CD4-positive, alpha-beta T cell (primary cell): ENCODE measurements around the gene DBH. TPM values are rescaled to one million over a fixed set of nuclear protein-coding genes. Genes with fewer than 3 reads are reported as not detected.

ENCODE experiments used
- ATAC-seq: fragments of 200-7000 bp; cut with Tn5 transposase; one replicate; pipeline ENCODE4 v1.10.0; 2022; ENCODE audit warnings: mild to moderate bottlenecking; ENCODE audit not compliant: poor library complexity
- CTCF ChIA-PET: fragments of 350-600 bp; sonication (Branson Sonifier 250); formaldehyde crosslinking; loops from one replicate; lab custom pipeline; 2021; ENCODE audit warnings: antibody characterized with exemption, inconsistent platforms; lab: Charles Lee
- POLR2A ChIA-PET: fragments of 350-600 bp; sonication (Branson Sonifier 250); formaldehyde crosslinking; loops from one replicate; lab custom pipeline; 2021; ENCODE audit warnings: antibody characterized with exemption, inconsistent platforms; lab: Charles Lee
- DNase-seq, 14 experiments: peaks; one replicate each; pipeline ENCODE4 v3.0.0-alpha.2; 2013 to 2020; ENCODE audit warnings: mixed read lengths in 2 of 14
- H3K27ac ChIP-seq, 2 donors: one replicate each; pipeline versions ENCODE4 v1.5.1 to v1.7.0; 2013; ENCODE audit warnings: low read length in 2 of 2, low read depth in 1 of 2, mild to moderate bottlenecking in 1 of 2
- H3K27me3 ChIP-seq, 2 experiments: 1 replicate in 1 of 2; 2 replicates in 1 of 2; pipeline versions ENCODE4 v1.6.1 to v1.7.0; 2013; ENCODE audit warnings: low read length in 2 of 2, control low read depth in 1 of 2, mild to moderate bottlenecking in 1 of 2, moderate library complexity in 1 of 2; ENCODE audit not compliant: insufficient read depth in 2 of 2, control insufficient read depth in 1 of 2
- H3K36me3 ChIP-seq: one replicate; pipeline ENCODE4 v1.6.1; 2013; ENCODE audit warnings: low read length, control low read depth; ENCODE audit not compliant: insufficient read depth
- H3K4me1 ChIP-seq: one replicate; pipeline ENCODE4 v1.6.1; 2013; ENCODE audit warnings: low read length, control low read depth; ENCODE audit not compliant: insufficient read depth
- H3K4me3 ChIP-seq: one replicate; pipeline ENCODE4 v1.5.1; 2013; ENCODE audit warnings: mild to moderate bottlenecking, low read length, moderate library complexity
- H3K9me3 ChIP-seq, 2 experiments: 1 replicate in 1 of 2; 2 replicates in 1 of 2; pipeline versions ENCODE4 v1.6.1 to v1.7.0; 2013; ENCODE audit warnings: low read length in 2 of 2, mild to moderate bottlenecking in 2 of 2, control low read depth in 1 of 2, moderate library complexity in 1 of 2; ENCODE audit not compliant: control insufficient read depth in 1 of 2, insufficient read depth in 1 of 2
- H3K27ac Mint-ChIP-seq: one replicate; pipeline ENCODE4 v1.8.0; 2020; ENCODE audit warnings: mixed read lengths
- H3K27me3 Mint-ChIP-seq: one replicate; pipeline ENCODE4 v1.8.0; 2021; ENCODE audit warnings: mixed read lengths
- H3K36me3 Mint-ChIP-seq: one replicate; pipeline ENCODE4 v1.8.0; 2021; ENCODE audit warnings: low read depth, mixed read lengths
- H3K4me1 Mint-ChIP-seq: one replicate; pipeline ENCODE4 v1.8.0; 2021; ENCODE audit warnings: low read depth, mixed read lengths
- H3K4me3 Mint-ChIP-seq: one replicate; pipeline ENCODE4 v1.8.0; 2020; ENCODE audit warnings: mild to moderate bottlenecking, mixed read lengths
- H3K9me3 Mint-ChIP-seq: one replicate; pipeline ENCODE4 v1.8.0; 2020; ENCODE audit warnings: mixed read lengths
- CTCF ChIP-seq: fragments of 200-600 bp; IDR thresholded peaks from one replicate; pipeline ENCODE4 v1.8.0; 2022; ENCODE audit warnings: antibody characterized with exemption, mild to moderate bottlenecking
- intact Hi-C, 2 experiments: fragments of 100-400 bp; cut with DNase I in 1 of 2; cut with micrococcal nuclease in 1 of 2; formaldehyde crosslinking; loops; one replicate each; pipeline versions ENCODE4 v1.15.1 to v1.9.0; 2023 to 2025; cut with DNase I, micrococcal nuclease
- total RNA-seq, 174 experiments: library from RNA in 2 of 174; stranded (reverse) in 2 of 174; gene quantifications; one replicate each; pipeline ENCODE4 v1.2.3 and lab custom pipeline; 2021 to 2026

Gene DBH
- total RNA-seq, 2 experiments from 2014 or later, result 1.7 to 1.8 TPM

GRCh38 chr9:133653638-133654037 is 17.5 kb downstream of the DBH start:
- Histone ChIP-seq H3K4me1 (peaks cover 39% of the 10 kb centered on the region), H3K36me3 (no peaks in the 10 kb centered on the region), H3K4me3 (no peak overlapping the region), H3K27ac (no peak overlapping the region), H3K27me3 (peaks cover 5 to 19% of the 10 kb centered on the region in 2 experiments), H3K9me3 (peaks cover 0 to 21% of the 10 kb centered on the region in 2 experiments)
- POLR2A ChIA-PET, result no interaction called here
- DNase-seq, result no peak
- ATAC-seq, result no peak
- no peak for TF ChIP-seq CTCF
- Mint-ChIP-seq H3K36me3 (peaks cover 7% of the 10 kb centered on the region), H3K4me1 (peaks cover 31% of the 10 kb centered on the region), H3K9me3 (no peaks in the 10 kb centered on the region), H3K27me3 (peaks cover 35% of the 10 kb centered on the region), H3K4me3 (no peak overlapping the region), H3K27ac (no peak overlapping the region)
- CTCF ChIA-PET, result no interaction called here
- intact Hi-C loops, result no loop called here

- no peak for ATAC-seq
- peaks cover 7% of the 10 kb centered on the region for H3K36me3 Mint-ChIP-seq
- DNase-seq, result no peak
- POLR2A ChIA-PET, result interaction anchor here (1.5 to 3.8 kb wide), 4 partner anchors 8 to 72 kb away, joined by 5 to 26 read pairs (median 7); no protein-coding TSS in a partner anchor
- H3K4me1 Mint-ChIP-seq, result peaks cover 45% of the 10 kb centered on the region
- intact Hi-C loops, result no loop called here
- Histone ChIP-seq H3K9me3 (peaks cover 0 to 21% of the 10 kb centered on the region in 2 experiments), H3K27ac (no peak overlapping the region), H3K27me3 (peaks cover 5 to 26% of the 10 kb centered on the region in 2 experiments), H3K4me3 (no peak overlapping the region), H3K4me1 (peaks cover 50% of the 10 kb centered on the region), H3K36me3 (no peaks in the 10 kb centered on the region)
- H3K4me3 Mint-ChIP-seq, result peak overlapping the region; percentile 42
- H3K27me3 Mint-ChIP-seq, result peaks cover 33% of the 10 kb centered on the region
- no peak for TF ChIP-seq CTCF
- no peaks in the 10 kb centered on the region for H3K9me3 Mint-ChIP-seq
- CTCF ChIA-PET, result interaction anchor here (1.4 kb wide), 1 partner anchor 54 kb away, joined by 6 read pairs; no protein-coding TSS in a partner anchor
- H3K27ac Mint-ChIP-seq, result no peak overlapping the region
These were observed 18.8 kb downstream of the DBH start for GRCh38 chr9:133654736-133655657.

GRCh38 chr9:133655701-133656100 is 19.5 kb downstream of the DBH start:
- Mint-ChIP-seq H3K27ac (peak overlapping the region; percentile 93), H3K4me1 (peaks cover 47% of the 10 kb centered on the region), H3K36me3 (peaks cover 7% of the 10 kb centered on the region), H3K4me3 (no peak overlapping the region), H3K27me3 (peaks cover 33% of the 10 kb centered on the region), H3K9me3 (no peaks in the 10 kb centered on the region)
- intact Hi-C loops, result loop anchor here (1.0 to 2.0 kb wide), 3 partner anchors 21 to 71 kb away; no protein-coding TSS in a partner anchor
- Histone ChIP-seq H3K27me3 (peaks cover 5 to 26% of the 10 kb centered on the region in 2 experiments), H3K36me3 (no peaks in the 10 kb centered on the region), H3K9me3 (peaks cover 0 to 21% of the 10 kb centered on the region in 2 experiments), H3K4me3 (no peak overlapping the region), H3K27ac (no peak overlapping the region), H3K4me1 (peaks cover 50% of the 10 kb centered on the region)
- no peak for ATAC-seq
- ChIA-PET CTCF (interaction anchor here (1.0 to 1.6 kb wide), 5 partner anchors 20 to 60 kb away, joined by 3 to 6 read pairs (median 6); no protein-coding TSS in a partner anchor), POLR2A (interaction anchor here (1.0 to 3.8 kb wide), 5 partner anchors 8 to 71 kb away, joined by 5 to 26 read pairs (median 6); no protein-coding TSS in a partner anchor)
- DNase-seq, result no peak
- TF ChIP-seq CTCF, result no peak
